HG03521 (cell line): ENCODE measurements around the gene SLC35D2.
"Not testable (repeated sequence)": the region's sequence is repeated elsewhere in the genome, so short reads cannot be mapped to it uniquely, and the experiment has no call there.

ENCODE experiments used
- ATAC-seq: cut with Tn5 transposase; IDR thresholded peaks from one replicate; pipeline ENCODE4 v1.9.1; 2021; ENCODE audit warnings: mild to moderate bottlenecking, moderate library complexity; ENCODE audit not compliant: unreplicated experiment

The SLC35D2 gene

GRCh38 chr9:96318921-96319565 lies 64.5 kb downstream of the SLC35D2 start:
- ATAC-seq, result no peak

- ATAC-seq, result no peak
These were observed 66.1 kb downstream of the SLC35D2 start for GRCh38 chr9:96317335-96317980.

GRCh38 chr9:96309850-96310249 lies 73.7 kb downstream of the SLC35D2 start:
- ATAC-seq, result no peak

GRCh38 chr9:96306958-96307357 lies 76.6 kb downstream of the SLC35D2 start:
- ATAC-seq, result not testable (repeated sequence)

GRCh38 chr9:96305171-96305570 lies 78.3 kb downstream of the SLC35D2 start:
- no peak for ATAC-seq

GRCh38 chr9:96304230-96304629 lies 79.3 kb downstream of the SLC35D2 start:
- no peak for ATAC-seq

- no peak for ATAC-seq
These were observed 81.5 kb downstream of the SLC35D2 start, which contains the start of gene HSD17B3 for GRCh38 chr9:96302021-96302420. HSD17B3 (minus strand) TSS chr9:96302176; CDS start chr9:96302104, 72 bp downstream.

GRCh38 chr9:96299823-96300222 lies 83.7 kb downstream of the SLC35D2 start:
- ATAC-seq, result no peak

- no peak for ATAC-seq
These were observed 89.4 kb downstream of the SLC35D2 start for GRCh38 chr9:96294159-96294545.

GRCh38 chr9:96293498-96294158 lies 89.9 kb downstream of the SLC35D2 start:
- ATAC-seq, result no peak

GRCh38 chr9:96289392-96289791 lies 94.1 kb downstream of the SLC35D2 start:
- ATAC-seq, result no peak

- ATAC-seq, result no peak
These were observed 101.9 kb downstream of the SLC35D2 start for GRCh38 chr9:96281641-96282040.

- ATAC-seq, result no peak
These were observed 103.6 kb downstream of the SLC35D2 start for GRCh38 chr9:96279932-96280331.

GRCh38 chr9:96274939-96275338 lies 108.6 kb downstream of the SLC35D2 start:
- ATAC-seq, result no peak
